Superior temporal gyrus (tissue), 1 donor: ENCODE data around the gene GABRA4.

Experiments
- DNase-seq: peaks from one replicate; pipeline ENCODE4 v3.0.0-alpha.2; 2016; ENCODE audit errors: extremely low spot score

Gene GABRA4

GRCh38 chr4:46979283-46979682 is 14.1 kb downstream of the GABRA4 start:
- DNase-seq, result no peak

DNA sequence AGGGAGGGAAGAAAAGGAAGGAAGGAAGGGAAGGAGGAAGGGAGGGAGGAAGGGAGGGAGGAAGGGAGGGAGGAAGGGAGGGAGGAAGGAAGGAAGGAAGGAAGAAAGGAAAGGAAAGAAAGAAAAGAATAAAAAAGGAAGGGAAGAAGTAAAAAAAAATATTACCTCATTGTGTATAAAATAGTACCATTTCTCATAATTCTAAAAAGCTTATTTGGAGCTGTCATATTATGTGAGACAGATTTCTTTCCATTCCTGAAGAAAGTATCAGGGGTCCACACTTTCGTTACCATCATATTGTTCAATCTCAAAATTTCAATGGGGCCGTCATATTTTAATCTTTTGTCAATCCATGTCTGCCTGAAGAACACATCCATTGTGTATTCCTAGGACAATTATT is 16.1 kb downstream of the GABRA4 start:
- no peak for DNase-seq

- no peak for DNase-seq
Observed at GRCh38 chr4:46975812-46976553, 17.4 kb downstream of the GABRA4 start.

DNA sequence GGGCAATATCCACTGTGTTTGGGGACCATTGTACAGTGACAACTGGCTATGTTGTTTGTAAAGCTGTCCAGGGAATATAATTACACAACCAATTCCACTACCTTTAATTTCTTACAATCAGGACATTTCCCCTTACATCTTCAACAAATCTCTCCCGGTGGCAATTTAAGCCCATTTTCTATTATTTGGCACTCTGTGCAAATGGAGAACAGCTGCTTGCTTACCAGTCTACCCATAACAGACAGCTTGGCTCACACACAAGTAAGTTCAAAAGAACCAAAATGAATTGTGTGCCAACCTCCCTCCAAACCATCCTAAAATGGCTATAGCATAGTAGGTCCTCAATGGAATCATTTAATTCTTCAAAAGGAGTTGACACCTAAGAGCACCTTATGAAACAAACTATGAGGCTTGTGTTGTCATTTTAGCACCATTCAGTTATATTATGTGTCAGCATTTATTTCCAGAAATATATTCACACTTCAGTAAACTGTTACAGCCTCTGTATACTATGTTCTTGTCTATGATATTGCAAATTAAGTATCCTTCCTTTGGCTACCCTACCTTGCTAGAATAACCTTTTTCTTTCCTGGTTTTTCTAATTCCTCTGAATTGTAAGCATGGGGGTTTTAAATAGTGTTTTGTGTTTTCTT is 18.4 kb downstream of the GABRA4 start:
- DNase-seq, result no peak

GRCh38 chr4:46968847-46969246 is 24.5 kb downstream of the GABRA4 start:
- DNase-seq, result no peak

GRCh38 chr4:46967631-46968030 is 25.8 kb downstream of the GABRA4 start:
- no peak for DNase-seq

DNA sequence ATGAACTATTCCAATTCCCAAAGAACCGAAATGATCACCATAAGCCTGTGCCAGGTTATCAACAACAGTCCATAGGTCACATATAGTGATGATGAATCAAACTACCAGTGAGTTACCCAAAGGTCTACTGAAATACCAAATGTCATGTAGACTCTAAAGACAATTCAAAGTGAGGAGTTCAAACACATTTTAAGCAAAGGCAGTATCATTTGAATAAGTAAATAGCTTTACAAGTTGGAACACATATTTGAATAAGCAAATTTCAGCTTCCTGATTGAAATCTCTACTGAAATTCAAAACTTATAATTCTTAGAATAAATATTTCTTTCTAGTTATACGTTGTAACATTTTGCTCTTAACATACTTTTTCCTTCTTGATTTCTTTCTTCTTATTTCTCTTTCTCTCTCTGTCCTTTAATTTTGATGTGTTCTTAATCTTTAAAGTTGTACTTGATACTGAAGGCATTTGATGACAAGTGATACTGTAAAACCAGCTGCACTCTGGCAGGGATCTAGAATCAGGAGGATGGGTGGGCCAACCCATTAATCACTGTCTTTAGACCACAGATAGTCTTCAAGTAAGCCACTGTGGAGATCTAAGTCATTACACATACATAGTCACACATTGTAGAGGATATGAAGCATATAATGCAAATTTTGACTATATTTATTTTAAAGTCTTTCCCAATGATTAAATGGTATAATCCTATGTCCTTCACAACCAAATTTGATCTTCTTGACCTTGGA is 34.5 kb downstream of the GABRA4 start:
- no peak for DNase-seq

DNA sequence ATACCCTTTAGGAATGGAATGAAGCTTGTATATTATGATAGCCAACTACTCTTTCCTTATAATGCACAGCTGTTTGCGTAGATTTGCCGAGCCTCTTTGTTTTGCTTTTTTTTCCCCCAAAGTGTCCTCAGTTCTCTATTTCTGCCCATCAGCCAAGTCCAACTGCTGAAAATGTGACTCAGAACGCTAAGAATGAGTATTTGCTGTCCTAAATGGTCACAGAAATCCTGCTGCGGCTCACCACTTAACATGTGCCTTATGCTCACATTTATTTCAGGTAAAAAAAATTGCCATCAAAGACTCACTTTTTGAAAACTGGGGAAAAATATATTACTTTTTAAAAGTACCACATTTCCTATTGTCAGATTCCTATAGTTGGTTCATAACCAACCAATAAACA is 36.9 kb downstream of the GABRA4 start:
- no peak for DNase-seq

GRCh38 chr4:46955601-46956000 is 37.8 kb downstream of the GABRA4 start:
- no peak for DNase-seq

- DNase-seq, result no peak
Observed at GRCh38 chr4:46954643-46955042, 38.7 kb downstream of the GABRA4 start.

DNA sequence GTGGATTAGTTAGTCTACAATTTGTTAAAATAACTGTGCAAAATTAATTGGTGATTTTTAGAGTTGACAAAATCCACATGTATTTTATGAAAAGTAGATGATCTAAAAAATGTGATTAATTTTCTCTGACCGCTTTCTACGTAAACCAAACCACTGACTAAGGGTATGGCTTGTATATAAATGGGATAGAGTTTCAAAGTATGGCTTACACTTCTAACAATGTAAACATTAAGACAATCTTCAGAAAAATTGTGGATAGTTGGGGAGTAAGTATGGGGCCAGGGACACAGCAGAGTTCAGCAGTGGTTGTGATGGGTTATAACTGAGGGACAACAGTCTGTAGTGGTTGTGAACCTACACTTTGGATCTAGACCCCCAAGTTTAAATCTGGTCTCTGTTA is 39.8 kb downstream of the GABRA4 start:
- no peak for DNase-seq

- DNase-seq, result no peak
Observed at GRCh38 chr4:46952451-46952850, 40.9 kb downstream of the GABRA4 start.

- no peak for DNase-seq
Observed at GRCh38 chr4:46950826-46951225, 42.6 kb downstream of the GABRA4 start.

GRCh38 chr4:46949822-46950221 is 43.6 kb downstream of the GABRA4 start:
- DNase-seq, result no peak

- no peak for DNase-seq
Observed at GRCh38 chr4:46947541-46947940, 45.8 kb downstream of the GABRA4 start.

- DNase-seq, result peak; percentile 70
Observed at GRCh38 chr4:46946919-46947536, 46.4 kb downstream of the GABRA4 start.

DNA sequence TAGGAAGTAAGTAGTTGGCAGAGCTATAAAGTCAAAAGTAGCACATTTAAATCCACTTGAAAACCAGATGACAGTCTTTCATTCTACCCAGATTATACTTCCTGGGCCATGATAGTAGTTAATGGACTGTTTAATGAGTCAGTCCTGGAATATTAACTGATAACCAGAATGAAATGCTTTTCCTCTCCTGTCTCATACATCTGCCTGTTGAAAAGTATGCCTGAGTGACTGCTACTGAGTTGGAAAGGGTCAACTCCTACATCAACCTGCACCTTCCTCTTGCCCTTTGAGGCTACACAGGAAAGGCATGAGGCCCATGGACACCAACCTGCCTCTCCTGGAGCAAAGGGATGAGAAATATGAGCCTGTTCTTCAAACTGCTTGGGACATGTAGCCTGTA is 48.3 kb downstream of the GABRA4 start:
- DNase-seq, result no peak

GRCh38 chr4:46944345-46944744 is 49.0 kb downstream of the GABRA4 start:
- peak; percentile 58 for DNase-seq

- DNase-seq, result no peak
Observed at GRCh38 chr4:46937493-46937892, 55.9 kb downstream of the GABRA4 start.

GRCh38 chr4:46934726-46935125 is 58.7 kb downstream of the GABRA4 start:
- DNase-seq, result no peak

- DNase-seq, result no peak
Observed at GRCh38 chr4:46933686-46934085, 59.7 kb downstream of the GABRA4 start.

- peak; percentile 73 for DNase-seq
Observed at GRCh38 chr4:46931981-46932380, 61.4 kb downstream of the GABRA4 start.
